Pancreas (tissue), 10 donors: ENCODE results near the gene ABCA5. TPM values are rescaled to one million over a fixed set of nuclear protein-coding genes. Genes with fewer than 3 reads are reported as not detected.

Experiments
- ATAC-seq, 4 donors: fragments of 200-7000 bp; cut with Tn5 transposase; one replicate each; pipeline versions ENCODE4 v1.8.0 to v1.9.1; 2020; ENCODE audit warnings: mild to moderate bottlenecking in 4 of 4, moderate library complexity in 4 of 4
- DNase-seq, 6 donors: peaks; one replicate each; pipeline ENCODE4 v3.0.0-alpha.2; 2020
- FAIRE-seq: peaks from 2 replicates; lab custom pipeline; 2012; peaks lifted over from hg19 to GRCh38; lab: Jason Lieb, UNC
- H3K27ac ChIP-seq, 4 donors: fragments of 200-600 bp; sonication (generic); 1 replicate in 3 of 4; 2 replicates in 1 of 4; pipeline versions ENCODE4 v1.5.0 to v1.8.0; 2020
- H3K27me3 ChIP-seq, 4 donors: fragments of 200-600 bp; one replicate each; pipeline ENCODE4 v1.8.0; 2021
- H3K36me3 ChIP-seq, 3 donors: fragments of 200-600 bp; sonication (generic) in 1 of 3; one replicate each; pipeline versions ENCODE4 v1.5.0 to v1.8.0; 2020 to 2021
- H3K4me1 ChIP-seq, 3 donors: fragments of 200-600 bp; one replicate each; pipeline ENCODE4 v1.8.0; 2021
- H3K4me3 ChIP-seq, 4 donors: fragments of 200-600 bp; sonication (generic) in 2 of 4; one replicate each; pipeline versions ENCODE4 v1.5.0 to v1.8.0; 2020 to 2021
- H3K9me3 ChIP-seq, 4 donors: fragments of 200-600 bp; one replicate each; pipeline ENCODE4 v1.8.0; 2021
- WGBS, 2 donors: extraction: QIAGEN DNeasy Blood & Tissue Kit; methylation state at CpG; one replicate each; pipeline ENCODE4 v1.1.7; 2013; 5-methylcytosine and 5-hydroxymethylcytosine counted together
- intact Hi-C, 3 donors: fragments of 100-400 bp; cut with DNase I; formaldehyde crosslinking; loops; one replicate each; pipeline versions ENCODE4 v1.11.1 to v1.14.2; 2022
- polyA plus RNA-seq, 2 donors: library from polyadenylated mRNA; stranded (reverse); fragments of 200-250 nt; gene quantifications; one replicate each; pipeline ENCODE4 v1.2.3, GENCODE V29; 2013
- total RNA-seq, 6 donors: library from RNA; stranded (reverse); fragmentation: NEBNext Ultra II Directional in 4 of 6; extraction: Animal tissue kit (Norgen Biotek cat#: 25700) in 4 of 6; gene quantifications; one replicate each; pipeline versions ENCODE4 v1.2.1 to v1.2.4, GENCODE V29; 2021 to 2023
- TF ChIP-seq, protein P1 (sequence below), 4 donors: fragments of 200-600 bp; sonication (generic) in 3 of 4; IDR thresholded peaks; one replicate each; pipeline versions ENCODE4 v1.5.0 to v1.8.0; 2021; ENCODE audit warnings: antibody characterized with exemption in 4 of 4
- donor health status: healthy with polysubstance abuse.
- donor health status: DM: no; HTN: no; CAD: no; lungs with moderate emphysema.
- donor health status: DM: no; HTN: no; CAD: no.
- donor health status: control.
- donor health status: control.
- donor health status: Bipolar disorder and iron deficiency.
- donor health status: DM: yes; HTN: yes; CAD: no.
- donor health status: DM: no; HTN: no; CAD: no.
- donor health status: DM: no; HTN: no; CAD: no.
- donor health status: DM: yes; HTN: yes; CAD: no.

ABCA5 gene
- total and polyA plus RNA-seq, 8 donors = 20.7 to 55.9 (median 37.7) TPM

DNA sequence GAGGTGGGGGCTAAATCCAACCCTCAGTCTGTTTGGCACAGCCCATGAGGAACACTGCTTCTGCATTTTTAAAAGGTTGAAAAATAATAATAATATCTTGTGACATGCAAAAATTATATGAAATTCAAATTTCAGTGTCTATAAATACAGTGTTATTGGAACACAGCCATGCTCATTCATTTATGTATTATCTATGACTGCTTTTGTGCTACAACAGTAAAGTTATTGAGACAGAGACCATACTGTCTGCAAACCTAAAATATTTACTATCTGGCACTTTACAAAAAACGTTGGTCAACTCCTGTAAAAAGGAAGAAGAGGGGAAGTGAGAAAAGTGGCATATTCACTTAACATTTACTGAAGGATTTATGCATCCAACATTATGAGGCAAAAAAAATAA, 3.1 kb downstream of the ABCA5 start:
- no peak for FAIRE-seq
- H3K27me3 ChIP-seq = no peaks in the 10 kb centered on the region
- intact Hi-C loops = no loop called here
- H3K9me3 ChIP-seq = no peaks in the 10 kb centered on the region
- H3K36me3 ChIP-seq = no peaks in the 10 kb centered on the region
- TF ChIP-seq, protein P1, sequence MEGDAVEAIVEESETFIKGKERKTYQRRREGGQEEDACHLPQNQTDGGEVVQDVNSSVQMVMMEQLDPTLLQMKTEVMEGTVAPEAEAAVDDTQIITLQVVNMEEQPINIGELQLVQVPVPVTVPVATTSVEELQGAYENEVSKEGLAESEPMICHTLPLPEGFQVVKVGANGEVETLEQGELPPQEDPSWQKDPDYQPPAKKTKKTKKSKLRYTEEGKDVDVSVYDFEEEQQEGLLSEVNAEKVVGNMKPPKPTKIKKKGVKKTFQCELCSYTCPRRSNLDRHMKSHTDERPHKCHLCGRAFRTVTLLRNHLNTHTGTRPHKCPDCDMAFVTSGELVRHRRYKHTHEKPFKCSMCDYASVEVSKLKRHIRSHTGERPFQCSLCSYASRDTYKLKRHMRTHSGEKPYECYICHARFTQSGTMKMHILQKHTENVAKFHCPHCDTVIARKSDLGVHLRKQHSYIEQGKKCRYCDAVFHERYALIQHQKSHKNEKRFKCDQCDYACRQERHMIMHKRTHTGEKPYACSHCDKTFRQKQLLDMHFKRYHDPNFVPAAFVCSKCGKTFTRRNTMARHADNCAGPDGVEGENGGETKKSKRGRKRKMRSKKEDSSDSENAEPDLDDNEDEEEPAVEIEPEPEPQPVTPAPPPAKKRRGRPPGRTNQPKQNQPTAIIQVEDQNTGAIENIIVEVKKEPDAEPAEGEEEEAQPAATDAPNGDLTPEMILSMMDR (IDR thresholded peaks at IDR 0.05) = no peak
- peaks cover 0 to 20% (median 12%) of the 10 kb centered on the region in 3 donors for H3K4me1 ChIP-seq
- no peak for ATAC-seq
- no peak overlapping the region for H3K27ac ChIP-seq
- DNase-seq = no peak
- peak overlapping the region in 1 of 4 donors; percentile 1 for H3K4me3 ChIP-seq
- WGBS, 2 donors = 18 to 20% methylated on average over 1 of the region's 1 CpG

GRCh38 chr17:69320908-69321238, 6.1 kb downstream of the ABCA5 start:
- no peak for FAIRE-seq
- ATAC-seq = no peak

GRCh38 chr17:69320210-69320907, 6.6 kb downstream of the ABCA5 start:
- H3K4me3 ChIP-seq = no peak overlapping the region
- H3K27ac ChIP-seq = no peak overlapping the region
- intact Hi-C loops = no loop called here
- H3K27me3 ChIP-seq = no peaks in the 10 kb centered on the region
- H3K36me3 ChIP-seq = no peaks in the 10 kb centered on the region
- WGBS, 2 donors = 51 to 54% methylated on average over 5 of the region's 5 CpGs
- TF ChIP-seq, protein P1 (IDR thresholded peaks at IDR 0.05) = no peak
- DNase-seq (no peak), ATAC-seq (no peak), FAIRE-seq (no peak)
- no peaks in the 10 kb centered on the region for H3K9me3 ChIP-seq
- peaks cover 0 to 20% (median 12%) of the 10 kb centered on the region in 3 donors for H3K4me1 ChIP-seq

More at GRCh38 chr17:69320908-69321238, 6.1 kb downstream of the ABCA5 start:
- intact Hi-C loops = no loop called here
- H3K9me3 ChIP-seq = no peaks in the 10 kb centered on the region
- DNase-seq = no peak
- H3K36me3 ChIP-seq = no peaks in the 10 kb centered on the region
- H3K27ac ChIP-seq = no peak overlapping the region
- 96 to 99% methylated on average over 4 of the region's 4 CpGs for WGBS, 2 donors
- no peak overlapping the region for H3K4me3 ChIP-seq
- H3K4me1 ChIP-seq = peaks cover 0 to 20% (median 12%) of the 10 kb centered on the region in 3 donors
- no peaks in the 10 kb centered on the region for H3K27me3 ChIP-seq
- TF ChIP-seq, protein P1 (IDR thresholded peaks at IDR 0.05) = no peak

DNA sequence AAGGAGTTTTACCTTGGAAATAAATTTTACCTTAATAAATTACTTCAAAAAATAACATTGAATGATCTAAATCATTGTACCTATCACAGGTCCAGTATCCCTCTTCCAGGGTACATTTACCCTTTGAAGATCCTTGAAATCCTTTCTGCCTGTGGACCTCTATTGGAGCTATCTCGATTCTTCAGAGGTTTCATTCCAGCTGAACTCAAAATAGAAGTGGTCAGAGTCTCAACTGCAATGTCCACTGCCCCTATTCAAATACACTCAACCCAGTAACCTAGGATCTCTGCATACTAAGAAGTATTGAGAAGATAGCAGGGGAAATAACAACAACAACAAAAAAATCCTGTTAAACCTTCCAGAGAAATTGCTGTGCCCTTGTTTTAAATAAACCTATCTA, 9.3 kb downstream of the ABCA5 start:
- no peak for DNase-seq
- Histone ChIP-seq H3K27me3 (no peaks in the 10 kb centered on the region), H3K9me3 (no peaks in the 10 kb centered on the region), H3K4me1 (peaks cover 0 to 14% (median 4%) of the 10 kb centered on the region in 3 donors), H3K27ac (no peak overlapping the region), H3K36me3 (no peaks in the 10 kb centered on the region), H3K4me3 (no peak overlapping the region)
- intact Hi-C loops = no loop called here
- TF ChIP-seq, protein P1 (IDR thresholded peaks at IDR 0.05) = no peak
- WGBS, 2 donors = 67 to 70% methylated on average over 1 of the region's 1 CpG
- no peak for ATAC-seq
- FAIRE-seq = no peak
